Measurements from ENCODE around the gene ANKRD11.

The ANKRD11 gene

GRCh38 chr16:89344458-89344834 lies 145.9 kb downstream of the ANKRD11 start:
- Histone ChIP-seq H3K9me3 (replicated peaks; ENCODE audit: low read length) (no peaks in the 10 kb centered on the region), H3K9ac (ENCODE audit: low read depth, low read length) (peak overlapping the region; percentile 61), H3K27me3 (ENCODE audit: control insufficient read depth, insufficient read depth, low read length) (no peaks in the 10 kb centered on the region), H3K36me3 (ENCODE audit: insufficient read depth, low read length) (no peaks in the 10 kb centered on the region), H3K4me2 (ENCODE audit: low read length) (peak overlapping the region; percentile 81), H3K4me1 (ENCODE audit: control insufficient read depth, insufficient read depth, low read length) (peaks cover 32% of the 10 kb centered on the region), H3K4me3 (ENCODE audit: low read length) (peak overlapping the region; percentile 60)

GRCh38 chr16:89343501-89344457 lies 146.6 kb downstream of the ANKRD11 start:
- Histone ChIP-seq H3K36me3 (ENCODE audit: insufficient read depth, low read length) (no peaks in the 10 kb centered on the region), H3K9ac (ENCODE audit: low read depth, low read length) (peak overlapping the region; percentile 61), H3K27me3 (ENCODE audit: control insufficient read depth, insufficient read depth, low read length) (no peaks in the 10 kb centered on the region), H3K4me3 (ENCODE audit: low read length) (peak overlapping the region; percentile 60), H3K9me3 (replicated peaks; ENCODE audit: low read length) (no peaks in the 10 kb centered on the region), H3K4me1 (ENCODE audit: control insufficient read depth, insufficient read depth, low read length) (peaks cover 32% of the 10 kb centered on the region), H3K4me2 (ENCODE audit: low read length) (peak overlapping the region; percentile 81)

GRCh38 chr16:89341697-89342694 lies 148.4 kb downstream of the ANKRD11 start:
- H3K4me2 ChIP-seq (ENCODE audit: low read length): no peak overlapping the region
- no peaks in the 10 kb centered on the region for H3K9me3 ChIP-seq (replicated peaks; ENCODE audit: low read length)
- H3K4me3 ChIP-seq (ENCODE audit: low read length): no peak overlapping the region
- no peaks in the 10 kb centered on the region for H3K27me3 ChIP-seq (ENCODE audit: control insufficient read depth, insufficient read depth, low read length)
- H3K9ac ChIP-seq (ENCODE audit: low read depth, low read length): no peak overlapping the region
- H3K4me1 ChIP-seq (ENCODE audit: control insufficient read depth, insufficient read depth, low read length): peaks cover 32% of the 10 kb centered on the region
- no peaks in the 10 kb centered on the region for H3K36me3 ChIP-seq (ENCODE audit: insufficient read depth, low read length)

GRCh38 chr16:89341279-89341678 lies 149.1 kb downstream of the ANKRD11 start:
- Histone ChIP-seq H3K9me3 (replicated peaks; ENCODE audit: low read length) (no peaks in the 10 kb centered on the region), H3K27me3 (ENCODE audit: control insufficient read depth, insufficient read depth, low read length) (no peaks in the 10 kb centered on the region), H3K4me3 (ENCODE audit: low read length) (no peak overlapping the region), H3K36me3 (ENCODE audit: insufficient read depth, low read length) (no peaks in the 10 kb centered on the region), H3K9ac (ENCODE audit: low read depth, low read length) (no peak overlapping the region), H3K4me1 (ENCODE audit: control insufficient read depth, insufficient read depth, low read length) (peaks cover 32% of the 10 kb centered on the region), H3K4me2 (ENCODE audit: low read length) (no peak overlapping the region)

GRCh38 chr16:89338863-89339262 lies 151.5 kb downstream of the ANKRD11 start:
- H3K4me2 ChIP-seq (ENCODE audit: low read length): no peak overlapping the region
- no peaks in the 10 kb centered on the region for H3K36me3 ChIP-seq (ENCODE audit: insufficient read depth, low read length)
- H3K4me1 ChIP-seq (ENCODE audit: control insufficient read depth, insufficient read depth, low read length): peaks cover 23% of the 10 kb centered on the region
- H3K4me3 ChIP-seq (ENCODE audit: low read length): no peak overlapping the region
- no peak overlapping the region for H3K9ac ChIP-seq (ENCODE audit: low read depth, low read length)
- H3K9me3 ChIP-seq (replicated peaks; ENCODE audit: low read length): no peaks in the 10 kb centered on the region
- H3K27me3 ChIP-seq (ENCODE audit: control insufficient read depth, insufficient read depth, low read length): no peaks in the 10 kb centered on the region

GRCh38 chr16:89337965-89338364 lies 152.4 kb downstream of the ANKRD11 start:
- Histone ChIP-seq H3K27me3 (ENCODE audit: control insufficient read depth, insufficient read depth, low read length) (no peaks in the 10 kb centered on the region), H3K9me3 (replicated peaks; ENCODE audit: low read length) (no peaks in the 10 kb centered on the region), H3K9ac (ENCODE audit: low read depth, low read length) (no peak overlapping the region), H3K4me2 (ENCODE audit: low read length) (no peak overlapping the region), H3K4me1 (ENCODE audit: control insufficient read depth, insufficient read depth, low read length) (peaks cover 24% of the 10 kb centered on the region), H3K4me3 (ENCODE audit: low read length) (no peak overlapping the region), H3K36me3 (ENCODE audit: insufficient read depth, low read length) (no peaks in the 10 kb centered on the region)

- Histone ChIP-seq H3K27me3 (ENCODE audit: control insufficient read depth, insufficient read depth, low read length) (no peaks in the 10 kb centered on the region), H3K4me2 (ENCODE audit: low read length) (no peak overlapping the region), H3K4me3 (ENCODE audit: low read length) (no peak overlapping the region), H3K9me3 (replicated peaks; ENCODE audit: low read length) (no peaks in the 10 kb centered on the region), H3K36me3 (ENCODE audit: insufficient read depth, low read length) (no peaks in the 10 kb centered on the region), H3K9ac (ENCODE audit: low read depth, low read length) (no peak overlapping the region), H3K4me1 (ENCODE audit: control insufficient read depth, insufficient read depth, low read length) (peaks cover 37% of the 10 kb centered on the region)
Observed at GRCh38 chr16:89335803-89336485, 154.4 kb downstream of the ANKRD11 start.

- Histone ChIP-seq H3K4me3 (ENCODE audit: low read length) (no peak overlapping the region), H3K4me1 (ENCODE audit: control insufficient read depth, insufficient read depth, low read length) (peaks cover 39% of the 10 kb centered on the region)
Observed at GRCh38 chr16:89334988-89335802, 155.2 kb downstream of the ANKRD11 start.

GRCh38 chr16:89334461-89334860 lies 155.9 kb downstream of the ANKRD11 start:
- Histone ChIP-seq H3K36me3 (ENCODE audit: insufficient read depth, low read length) (no peaks in the 10 kb centered on the region), H3K4me2 (ENCODE audit: low read length) (peak overlapping the region; percentile 29), H3K9ac (ENCODE audit: low read depth, low read length) (peak overlapping the region; percentile 55), H3K4me1 (ENCODE audit: control insufficient read depth, insufficient read depth, low read length) (peaks cover 45% of the 10 kb centered on the region), H3K4me3 (ENCODE audit: low read length) (no peak overlapping the region), H3K27me3 (ENCODE audit: control insufficient read depth, insufficient read depth, low read length) (no peaks in the 10 kb centered on the region), H3K9me3 (replicated peaks; ENCODE audit: low read length) (no peaks in the 10 kb centered on the region)

More at GRCh38 chr16:89334988-89335802, 155.2 kb downstream of the ANKRD11 start:
- no peaks in the 10 kb centered on the region for H3K27me3 ChIP-seq (ENCODE audit: control insufficient read depth, insufficient read depth, low read length)
- no peaks in the 10 kb centered on the region for H3K9me3 ChIP-seq (replicated peaks; ENCODE audit: low read length)
- no peaks in the 10 kb centered on the region for H3K36me3 ChIP-seq (ENCODE audit: insufficient read depth, low read length)
- no peak overlapping the region for H3K9ac ChIP-seq (ENCODE audit: low read depth, low read length)
- no peak overlapping the region for H3K4me2 ChIP-seq (ENCODE audit: low read length)

GRCh38 chr16:89334050-89334449 lies 156.3 kb downstream of the ANKRD11 start:
- H3K36me3 ChIP-seq (ENCODE audit: insufficient read depth, low read length): peaks cover 1% of the 10 kb centered on the region
- peak overlapping the region; percentile 55 for H3K9ac ChIP-seq (ENCODE audit: low read depth, low read length)
- peaks cover 49% of the 10 kb centered on the region for H3K4me1 ChIP-seq (ENCODE audit: control insufficient read depth, insufficient read depth, low read length)
- peak overlapping the region; percentile 29 for H3K4me2 ChIP-seq (ENCODE audit: low read length)
- no peaks in the 10 kb centered on the region for H3K27me3 ChIP-seq (ENCODE audit: control insufficient read depth, insufficient read depth, low read length)
- H3K4me3 ChIP-seq (ENCODE audit: low read length): no peak overlapping the region
- no peaks in the 10 kb centered on the region for H3K9me3 ChIP-seq (replicated peaks; ENCODE audit: low read length)

Data from skeletal muscle satellite cell (primary cell).